ENCODE data around the gene MXD3.
"Not testable (repeated sequence)": the region's sequence is repeated elsewhere in the genome, so short reads cannot be mapped to it uniquely, and the experiment has no call there.

MXD3 gene

GRCh38 chr5:177311723-177312648 is at the start of gene MXD3:
Gene MXD3 (minus strand): TSS chr5:177311898. CDS start chr5:177311830, 68 bp downstream.
- peak; percentile 88 to 95 (median 90) for DNase-seq (ENCODE audit: low read depth in 2 of 3, low spot score in 2 of 3)

- not testable (repeated sequence) for DNase-seq (ENCODE audit: low read depth in 2 of 3, low spot score in 2 of 3)
These were observed 49.0 kb upstream of the MXD3 start for GRCh38 chr5:177360740-177361139.

- no peak for DNase-seq (ENCODE audit: low read depth in 2 of 3, low spot score in 2 of 3)
These were observed 48.2 kb upstream of the MXD3 start for GRCh38 chr5:177359860-177360259.

GRCh38 chr5:177359451-177359851 is 47.8 kb upstream of the MXD3 start:
- DNase-seq (ENCODE audit: low read depth in 2 of 3, low spot score in 2 of 3), result no peak

GRCh38 chr5:177358370-177358819 is 46.7 kb upstream of the MXD3 start:
- DNase-seq (ENCODE audit: low read depth in 2 of 3, low spot score in 2 of 3), result no peak

GRCh38 chr5:177357459-177358351 is 46.0 kb upstream of the MXD3 start, which contains the start of gene RGS14:
Gene RGS14 (plus strand): TSS chr5:177357924. CDS start chr5:177358025, 101 bp downstream.
- peak in 1 of 3 experiments; percentile 44 for DNase-seq (ENCODE audit: low read depth in 2 of 3, low spot score in 2 of 3)

- no peak for DNase-seq (ENCODE audit: low read depth in 2 of 3, low spot score in 2 of 3)
These were observed 45.4 kb upstream of the MXD3 start for GRCh38 chr5:177357146-177357458.

- no peak for DNase-seq (ENCODE audit: low read depth in 2 of 3, low spot score in 2 of 3)
These were observed 45.0 kb upstream of the MXD3 start for GRCh38 chr5:177356746-177357145.

- no peak for DNase-seq (ENCODE audit: low read depth in 2 of 3, low spot score in 2 of 3)
These were observed 44.1 kb upstream of the MXD3 start for GRCh38 chr5:177355868-177356168.

GRCh38 chr5:177355162-177355867 is 43.6 kb upstream of the MXD3 start:
- no peak for DNase-seq (ENCODE audit: low read depth in 2 of 3, low spot score in 2 of 3)

- DNase-seq (ENCODE audit: low read depth in 2 of 3, low spot score in 2 of 3), result no peak
These were observed 43.0 kb upstream of the MXD3 start for GRCh38 chr5:177354711-177355110.

GRCh38 chr5:177354256-177354655 is 42.6 kb upstream of the MXD3 start:
- DNase-seq (ENCODE audit: low read depth in 2 of 3, low spot score in 2 of 3), result no peak

- no peak for DNase-seq (ENCODE audit: low read depth in 2 of 3, low spot score in 2 of 3)
These were observed 41.4 kb upstream of the MXD3 start for GRCh38 chr5:177353093-177353492.

GRCh38 chr5:177351392-177352329 is 40.0 kb upstream of the MXD3 start, which contains the start of gene LMAN2:
Gene LMAN2 (minus strand): TSS chr5:177351668. CDS start chr5:177351647, 21 bp downstream.
- peak; percentile 79 to 81 (median 80) for DNase-seq (ENCODE audit: low read depth in 2 of 3, low spot score in 2 of 3)

GRCh38 chr5:177350776-177351391 is 39.2 kb upstream of the MXD3 start:
- DNase-seq (ENCODE audit: low read depth in 2 of 3, low spot score in 2 of 3), result no peak

GRCh38 chr5:177349762-177350161 is 38.1 kb upstream of the MXD3 start:
- DNase-seq (ENCODE audit: low read depth in 2 of 3, low spot score in 2 of 3), result no peak

GRCh38 chr5:177349362-177349647 is 37.6 kb upstream of the MXD3 start:
- no peak for DNase-seq (ENCODE audit: low read depth in 2 of 3, low spot score in 2 of 3)

- no peak for DNase-seq (ENCODE audit: low read depth in 2 of 3, low spot score in 2 of 3)
These were observed 36.0 kb upstream of the MXD3 start for GRCh38 chr5:177347699-177348098.

- no peak for DNase-seq (ENCODE audit: low read depth in 2 of 3, low spot score in 2 of 3)
These were observed 35.1 kb upstream of the MXD3 start for GRCh38 chr5:177346820-177347219.

- no peak for DNase-seq (ENCODE audit: low read depth in 2 of 3, low spot score in 2 of 3)
These were observed 33.2 kb upstream of the MXD3 start for GRCh38 chr5:177344891-177345290.

Measured in activated CD8-positive, alpha-beta memory T cell treated with anti-CD3 and anti-CD28 coated beads for 48 hours (primary cell).